IMR-90 (cell line): Measurements from ENCODE around the gene KLRF1.
A peak's percentile ranks its signal among the peaks of the same experiment; 100 is the strongest.

ENCODE experiments used
- BHLHE40 ChIP-seq: fragments of 150-350 bp; IDR thresholded peaks from 2 replicates; pipeline ENCODE4 v1.6.1; 2016; ENCODE audit warnings: mild to moderate bottlenecking, low read depth, low read length
- CHD1 ChIP-seq: IDR thresholded peaks from 2 replicates; pipeline ENCODE4 v1.6.1; 2012; ENCODE audit warnings: low read depth, low read length, improper control_type of control experiment
- CTCF ChIP-seq: conservative IDR thresholded peaks from 2 replicates; pipeline ENCODE4 v1.5.1; 2012; ENCODE audit warnings: mild to moderate bottlenecking, low read depth, low read length, improper control_type of control experiment
- MAFK ChIP-seq: IDR thresholded peaks from 2 replicates; pipeline ENCODE4 v1.6.1; 2012; ENCODE audit warnings: low read depth, low read length, improper control_type of control experiment
- NFE2L2 ChIP-seq: fragments of 150-350 bp; IDR thresholded peaks from 2 replicates; pipeline ENCODE4 v1.6.1; 2016; ENCODE audit warnings: low read depth, mild to moderate bottlenecking, low read length
- POLR2A ChIP-seq: IDR thresholded peaks from 2 replicates; pipeline ENCODE4 v1.6.1; 2012; ENCODE audit warnings: mild to moderate bottlenecking, low read depth, low read length
- RAD21 ChIP-seq: IDR thresholded peaks from 2 replicates; pipeline ENCODE4 v1.6.1; 2012; ENCODE audit warnings: low read length, improper control_type of control experiment
- RFX5 ChIP-seq: IDR thresholded peaks from 2 replicates; pipeline ENCODE4 v1.8.0; 2012; ENCODE audit warnings: low read depth, mild to moderate bottlenecking, low read length, moderate library complexity

GRCh38 chr12:9870286-9870866, 43.1 kb downstream of the KLRF1 start:
- TF ChIP-seq CTCF (no peak), POLR2A (no peak), RAD21 (no peak), RFX5 (no peak), MAFK (peak; percentile 65), NFE2L2 (no peak), BHLHE40 (no peak), CHD1 (no peak)
